HepG2 (cell line): ENCODE results near the gene CARMIL1. TPM values are rescaled to one million over a fixed set of nuclear protein-coding genes. Genes with fewer than 3 reads are reported as not detected.

Experiments used
- HMG20B ChIP-seq: conservative IDR thresholded peaks from 2 replicates; pipeline ENCODE4 v1.6.1; 2016; ENCODE audit warnings: missing genetic modification reagents, missing compliant biosample characterization
- ZFP36L1 ChIP-seq: sonication (generic); formaldehyde crosslinking; IDR thresholded peaks from 2 replicates; pipeline ENCODE4 v1.8.0; 2022; ENCODE audit warnings: mild to moderate bottlenecking, missing genetic modification reagents, moderate library complexity
- ZKSCAN8 ChIP-seq: IDR thresholded peaks from 2 replicates; pipeline ENCODE4 v1.6.1; 2016; ENCODE audit warnings: borderline replicate concordance, missing genetic modification reagents, missing compliant biosample characterization
- ZNF484 ChIP-seq: sonication (generic); formaldehyde crosslinking; IDR thresholded peaks from 2 replicates; pipeline ENCODE4 v1.5.1; 2020; ENCODE audit warnings: mild to moderate bottlenecking, low read depth, missing genetic modification reagents, borderline replicate concordance
- ZNF569 ChIP-seq: sonication (generic); formaldehyde crosslinking; IDR thresholded peaks from 2 replicates; pipeline ENCODE4 v1.5.0; 2020; ENCODE audit warnings: mild to moderate bottlenecking, missing genetic modification reagents, moderate library complexity, borderline replicate concordance
- ZNF720 ChIP-seq: sonication (generic); formaldehyde crosslinking; IDR thresholded peaks from 2 replicates; pipeline ENCODE4 v1.4.0; 2020; ENCODE audit warnings: missing genetic modification reagents
- polyA plus RNA-seq, 8 experiments: library from polyadenylated mRNA; depleted of rRNA in 3 of 8; stranded (reverse) in 7 of 8; unstranded in 1 of 8; fragments of >200 nt; fragmentation: Illumina TruSeq in 4 of 8; extraction: Trizol in 4 of 8; gene quantifications; 2 replicates each; pipeline versions ENCODE4 v1.2.1 to v1.2.3, GENCODE V29; 2011 to 2016; ENCODE audit warnings: low read depth in 4 of 8, missing spikeins in 1 of 8, mixed read lengths in 1 of 8; ENCODE audit not compliant: insufficient read depth in 1 of 8
- total RNA-seq, 5 experiments: library from RNA; depleted of rRNA; stranded (reverse); fragments of >200 nt; fragmentation: Illumina TruSeq; extraction: Trizol; gene quantifications; 2 replicates each; pipeline ENCODE4 v1.2.3, GENCODE V29; 2016; ENCODE audit warnings: low read depth in 1 of 5
- TF ChIP-seq, protein P1 (sequence below): sonication (generic); formaldehyde crosslinking; IDR thresholded peaks from 2 replicates; pipeline ENCODE4 v1.4.0; 2020; ENCODE audit warnings: mild to moderate bottlenecking, missing genetic modification reagents
- TF ChIP-seq, protein P2 (sequence below): IDR thresholded peaks from 2 replicates; pipeline ENCODE4 v1.6.1; 2012; ENCODE audit warnings: low read length, improper control_type of control experiment
- TF ChIP-seq, protein P3 (sequence below): sonication (generic); formaldehyde crosslinking; conservative IDR thresholded peaks from 2 replicates; pipeline ENCODE4 v1.8.0; 2022; ENCODE audit warnings: low read depth, missing genetic modification reagents
- TF ChIP-seq, protein P4 (sequence below): sonication (generic); formaldehyde crosslinking; IDR thresholded peaks from 2 replicates; pipeline ENCODE4 v1.5.1; 2020; ENCODE audit warnings: missing genetic modification reagents, mild to moderate bottlenecking, borderline replicate concordance
- TF ChIP-seq, protein P5 (sequence below): sonication (generic); formaldehyde crosslinking; IDR thresholded peaks from 2 replicates; pipeline ENCODE4 v1.4.0; 2020; ENCODE audit warnings: mild to moderate bottlenecking, missing genetic modification reagents

CARMIL1 gene
- total and polyA plus RNA-seq, 2 of the 13 experiments (the other 11 are each of a cell fraction or from before 2014, with no cell fraction given): 1.8 to 2.6 TPM

DNA sequence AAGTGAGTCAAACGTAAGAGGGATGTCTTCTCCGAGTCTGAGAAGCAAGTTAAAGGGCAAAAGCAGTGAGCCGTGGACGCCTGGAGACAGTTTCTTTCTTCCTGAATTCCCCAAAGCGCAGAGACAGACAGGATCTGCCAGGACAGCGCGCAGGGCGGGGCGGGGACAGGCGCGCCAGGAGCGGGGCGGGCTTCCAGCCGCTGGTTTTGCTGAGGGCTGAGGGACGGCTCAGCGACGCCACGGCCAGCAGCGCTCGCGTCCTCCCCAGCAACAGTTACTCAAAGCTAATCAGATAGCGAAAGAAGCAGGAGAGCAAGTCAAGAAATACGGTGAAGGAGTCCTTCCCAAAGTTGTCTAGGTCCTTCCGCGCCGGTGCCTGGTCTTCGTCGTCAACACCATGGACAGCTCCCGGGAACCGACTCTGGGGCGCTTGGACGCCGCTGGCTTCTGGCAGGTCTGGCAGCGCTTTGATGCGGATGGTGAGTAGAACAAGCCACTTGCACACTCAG lies 372.9 kb downstream of the CARMIL1 start, which contains the start of gene SCGN (continued):
- TF ChIP-seq ZNF484: no peak
- TF ChIP-seq, protein P1, sequence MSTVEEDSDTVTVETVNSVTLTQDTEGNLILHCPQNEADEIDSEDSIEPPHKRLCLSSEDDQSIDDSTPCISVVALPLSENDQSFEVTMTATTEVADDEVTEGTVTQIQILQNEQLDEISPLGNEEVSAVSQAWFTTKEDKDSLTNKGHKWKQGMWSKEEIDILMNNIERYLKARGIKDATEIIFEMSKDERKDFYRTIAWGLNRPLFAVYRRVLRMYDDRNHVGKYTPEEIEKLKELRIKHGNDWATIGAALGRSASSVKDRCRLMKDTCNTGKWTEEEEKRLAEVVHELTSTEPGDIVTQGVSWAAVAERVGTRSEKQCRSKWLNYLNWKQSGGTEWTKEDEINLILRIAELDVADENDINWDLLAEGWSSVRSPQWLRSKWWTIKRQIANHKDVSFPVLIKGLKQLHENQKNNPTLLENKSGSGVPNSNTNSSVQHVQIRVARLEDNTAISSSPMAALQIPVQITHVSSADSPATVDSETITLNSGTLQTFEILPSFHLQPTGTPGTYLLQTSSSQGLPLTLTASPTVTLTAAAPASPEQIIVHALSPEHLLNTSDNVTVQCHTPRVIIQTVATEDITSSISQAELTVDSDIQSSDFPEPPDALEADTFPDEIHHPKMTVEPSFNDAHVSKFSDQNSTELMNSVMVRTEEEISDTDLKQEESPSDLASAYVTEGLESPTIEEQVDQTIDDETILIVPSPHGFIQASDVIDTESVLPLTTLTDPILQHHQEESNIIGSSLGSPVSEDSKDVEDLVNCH (CRISPR knock-in tag): 0 out of 2 replicates have a peak, but pooled peaks have one; percentile 66
- TF ChIP-seq ZFP36L1 (CRISPR knock-in tag): no peak
- TF ChIP-seq ZKSCAN8 (CRISPR knock-in tag): peak; percentile 86; the same call in 1 of the 2 replicates
- no peak for TF ChIP-seq ZNF720
- TF ChIP-seq, protein P2, sequence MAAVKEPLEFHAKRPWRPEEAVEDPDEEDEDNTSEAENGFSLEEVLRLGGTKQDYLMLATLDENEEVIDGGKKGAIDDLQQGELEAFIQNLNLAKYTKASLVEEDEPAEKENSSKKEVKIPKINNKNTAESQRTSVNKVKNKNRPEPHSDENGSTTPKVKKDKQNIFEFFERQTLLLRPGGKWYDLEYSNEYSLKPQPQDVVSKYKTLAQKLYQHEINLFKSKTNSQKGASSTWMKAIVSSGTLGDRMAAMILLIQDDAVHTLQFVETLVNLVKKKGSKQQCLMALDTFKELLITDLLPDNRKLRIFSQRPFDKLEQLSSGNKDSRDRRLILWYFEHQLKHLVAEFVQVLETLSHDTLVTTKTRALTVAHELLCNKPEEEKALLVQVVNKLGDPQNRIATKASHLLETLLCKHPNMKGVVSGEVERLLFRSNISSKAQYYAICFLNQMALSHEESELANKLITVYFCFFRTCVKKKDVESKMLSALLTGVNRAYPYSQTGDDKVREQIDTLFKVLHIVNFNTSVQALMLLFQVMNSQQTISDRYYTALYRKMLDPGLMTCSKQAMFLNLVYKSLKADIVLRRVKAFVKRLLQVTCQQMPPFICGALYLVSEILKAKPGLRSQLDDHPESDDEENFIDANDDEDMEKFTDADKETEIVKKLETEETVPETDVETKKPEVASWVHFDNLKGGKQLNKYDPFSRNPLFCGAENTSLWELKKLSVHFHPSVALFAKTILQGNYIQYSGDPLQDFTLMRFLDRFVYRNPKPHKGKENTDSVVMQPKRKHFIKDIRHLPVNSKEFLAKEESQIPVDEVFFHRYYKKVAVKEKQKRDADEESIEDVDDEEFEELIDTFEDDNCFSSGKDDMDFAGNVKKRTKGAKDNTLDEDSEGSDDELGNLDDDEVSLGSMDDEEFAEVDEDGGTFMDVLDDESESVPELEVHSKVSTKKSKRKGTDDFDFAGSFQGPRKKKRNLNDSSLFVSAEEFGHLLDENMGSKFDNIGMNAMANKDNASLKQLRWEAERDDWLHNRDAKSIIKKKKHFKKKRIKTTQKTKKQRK: no peak
- TF ChIP-seq, protein P3, sequence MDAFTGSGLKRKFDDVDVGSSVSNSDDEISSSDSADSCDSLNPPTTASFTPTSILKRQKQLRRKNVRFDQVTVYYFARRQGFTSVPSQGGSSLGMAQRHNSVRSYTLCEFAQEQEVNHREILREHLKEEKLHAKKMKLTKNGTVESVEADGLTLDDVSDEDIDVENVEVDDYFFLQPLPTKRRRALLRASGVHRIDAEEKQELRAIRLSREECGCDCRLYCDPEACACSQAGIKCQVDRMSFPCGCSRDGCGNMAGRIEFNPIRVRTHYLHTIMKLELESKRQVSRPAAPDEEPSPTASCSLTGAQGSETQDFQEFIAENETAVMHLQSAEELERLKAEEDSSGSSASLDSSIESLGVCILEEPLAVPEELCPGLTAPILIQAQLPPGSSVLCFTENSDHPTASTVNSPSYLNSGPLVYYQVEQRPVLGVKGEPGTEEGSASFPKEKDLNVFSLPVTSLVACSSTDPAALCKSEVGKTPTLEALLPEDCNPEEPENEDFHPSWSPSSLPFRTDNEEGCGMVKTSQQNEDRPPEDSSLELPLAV (CRISPR knock-in tag): no peak
- TF ChIP-seq, protein P4, sequence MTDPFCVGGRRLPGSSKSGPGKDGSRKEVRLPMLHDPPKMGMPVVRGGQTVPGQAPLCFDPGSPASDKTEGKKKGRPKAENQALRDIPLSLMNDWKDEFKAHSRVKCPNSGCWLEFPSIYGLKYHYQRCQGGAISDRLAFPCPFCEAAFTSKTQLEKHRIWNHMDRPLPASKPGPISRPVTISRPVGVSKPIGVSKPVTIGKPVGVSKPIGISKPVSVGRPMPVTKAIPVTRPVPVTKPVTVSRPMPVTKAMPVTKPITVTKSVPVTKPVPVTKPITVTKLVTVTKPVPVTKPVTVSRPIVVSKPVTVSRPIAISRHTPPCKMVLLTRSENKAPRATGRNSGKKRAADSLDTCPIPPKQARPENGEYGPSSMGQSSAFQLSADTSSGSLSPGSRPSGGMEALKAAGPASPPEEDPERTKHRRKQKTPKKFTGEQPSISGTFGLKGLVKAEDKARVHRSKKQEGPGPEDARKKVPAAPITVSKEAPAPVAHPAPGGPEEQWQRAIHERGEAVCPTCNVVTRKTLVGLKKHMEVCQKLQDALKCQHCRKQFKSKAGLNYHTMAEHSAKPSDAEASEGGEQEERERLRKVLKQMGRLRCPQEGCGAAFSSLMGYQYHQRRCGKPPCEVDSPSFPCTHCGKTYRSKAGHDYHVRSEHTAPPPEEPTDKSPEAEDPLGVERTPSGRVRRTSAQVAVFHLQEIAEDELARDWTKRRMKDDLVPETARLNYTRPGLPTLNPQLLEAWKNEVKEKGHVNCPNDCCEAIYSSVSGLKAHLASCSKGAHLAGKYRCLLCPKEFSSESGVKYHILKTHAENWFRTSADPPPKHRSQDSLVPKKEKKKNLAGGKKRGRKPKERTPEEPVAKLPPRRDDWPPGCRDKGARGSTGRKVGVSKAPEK (CRISPR knock-in tag): peak; percentile 93; the same call in 1 of the 2 replicates
- TF ChIP-seq ZNF569: no peak
- peak; percentile 87 for TF ChIP-seq HMG20B (CRISPR knock-in tag)
- TF ChIP-seq, protein P5, sequence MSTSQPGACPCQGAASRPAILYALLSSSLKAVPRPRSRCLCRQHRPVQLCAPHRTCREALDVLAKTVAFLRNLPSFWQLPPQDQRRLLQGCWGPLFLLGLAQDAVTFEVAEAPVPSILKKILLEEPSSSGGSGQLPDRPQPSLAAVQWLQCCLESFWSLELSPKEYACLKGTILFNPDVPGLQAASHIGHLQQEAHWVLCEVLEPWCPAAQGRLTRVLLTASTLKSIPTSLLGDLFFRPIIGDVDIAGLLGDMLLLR (CRISPR knock-in tag): peak; percentile 87
